Stimulated activated CD4-positive, alpha-beta T cell treated with anti-CD3 and anti-CD28 coated beads, Interleukin-2, amount 100 ng/mL, for 24 hours (primary cell): ENCODE results near the gene DPCD.

Source experiments
- DNase-seq, 2 donors: peaks; one replicate each; pipeline ENCODE4 v3.0.0-alpha.2; 2020

The DPCD gene

GRCh38 chr10:101587725-101588653 is at the start of gene DPCD, which contains the start of gene POLL:
Gene DPCD, plus strand, starts transcription at chr10:101588321. Its CDS starts 16 bp downstream, at chr10:101588337.
Gene POLL, minus strand, starts transcription at chr10:101588257. Its CDS starts 897 bp downstream, at chr10:101587360.
- DNase-seq, result peak; percentile 93 to 96

GRCh38 chr10:101538446-101538845 is 49.7 kb upstream of the DPCD start:
- no peak for DNase-seq

- no peak for DNase-seq
Measured at GRCh38 chr10:101545898-101546297, 42.2 kb upstream of the DPCD start.

- DNase-seq, result no peak
Measured at GRCh38 chr10:101550965-101551364, 37.2 kb upstream of the DPCD start.

- DNase-seq, result no peak
Measured at GRCh38 chr10:101552442-101552841, 35.7 kb upstream of the DPCD start.

GRCh38 chr10:101557541-101557940 is 30.6 kb upstream of the DPCD start:
- no peak for DNase-seq

GRCh38 chr10:101558204-101558603 is 29.9 kb upstream of the DPCD start:
- DNase-seq, result no peak

GRCh38 chr10:101558671-101559595 is 29.2 kb upstream of the DPCD start:
- no peak for DNase-seq

- DNase-seq, result no peak
Measured at GRCh38 chr10:101559596-101560297, 28.4 kb upstream of the DPCD start.

- DNase-seq, result no peak
Measured at GRCh38 chr10:101560298-101561067, 27.6 kb upstream of the DPCD start.

- no peak for DNase-seq
Measured at GRCh38 chr10:101561068-101561915, 26.8 kb upstream of the DPCD start.

- no peak for DNase-seq
Measured at GRCh38 chr10:101562231-101562630, 25.9 kb upstream of the DPCD start.

GRCh38 chr10:101563007-101563406 is 25.1 kb upstream of the DPCD start:
- no peak for DNase-seq

GRCh38 chr10:101563497-101564040 is 24.6 kb upstream of the DPCD start:
- DNase-seq, result no peak

- DNase-seq, result no peak
Measured at GRCh38 chr10:101564490-101564991, 23.6 kb upstream of the DPCD start.

GRCh38 chr10:101565370-101565900 is 22.7 kb upstream of the DPCD start:
- DNase-seq, result no peak

GRCh38 chr10:101565936-101566332 is 22.2 kb upstream of the DPCD start:
- no peak for DNase-seq

- no peak for DNase-seq
Measured at GRCh38 chr10:101566333-101567164, 21.6 kb upstream of the DPCD start.
